GM21360 (cell line): ENCODE results near the gene PIGB.
A peak's percentile ranks its signal among the peaks of the same experiment; 100 is the strongest.
"Not testable (repeated sequence)": the region's sequence is repeated elsewhere in the genome, so short reads cannot be mapped to it uniquely, and the experiment has no call there.

ENCODE experiments used
- ATAC-seq: cut with Tn5 transposase; IDR thresholded peaks from one replicate; pipeline ENCODE4 v1.9.1; 2021; ENCODE audit warnings: mild to moderate bottlenecking, moderate library complexity; ENCODE audit not compliant: unreplicated experiment

PIGB gene

GRCh38 chr15:55297315-55297714 is 21.7 kb upstream of the PIGB start:
- ATAC-seq = no peak

- ATAC-seq = not testable (repeated sequence)
These were observed 16.2 kb upstream of the PIGB start for GRCh38 chr15:55302801-55303200.

- ATAC-seq = peak; percentile 53
These were observed 665 bp downstream of the PIGB start for GRCh38 chr15:55319537-55320237.

- no peak for ATAC-seq
These were observed 1.2 kb downstream of the PIGB start for GRCh38 chr15:55320238-55320550.

- ATAC-seq = no peak
These were observed 1.9 kb downstream of the PIGB start for GRCh38 chr15:55320963-55321362.

- no peak for ATAC-seq
These were observed 3.4 kb downstream of the PIGB start for GRCh38 chr15:55322467-55322866.

GRCh38 chr15:55327387-55327786 is 8.4 kb downstream of the PIGB start:
- no peak for ATAC-seq

- ATAC-seq = no peak
These were observed 15.3 kb downstream of the PIGB start for GRCh38 chr15:55334371-55334770.

- no peak for ATAC-seq
These were observed 16.0 kb downstream of the PIGB start for GRCh38 chr15:55334997-55335396.

- ATAC-seq = no peak
These were observed 18.1 kb downstream of the PIGB start for GRCh38 chr15:55337160-55337559.

- no peak for ATAC-seq
These were observed 24.1 kb downstream of the PIGB start for GRCh38 chr15:55343168-55343567.

- no peak for ATAC-seq
These were observed 25.2 kb downstream of the PIGB start for GRCh38 chr15:55344206-55344605.

GRCh38 chr15:55348281-55348778 is 29.3 kb downstream of the PIGB start:
- no peak for ATAC-seq

- no peak for ATAC-seq
These were observed 30.3 kb downstream of the PIGB start for GRCh38 chr15:55349282-55349681.

GRCh38 chr15:55353025-55353424 is 34.0 kb downstream of the PIGB start:
- no peak for ATAC-seq

GRCh38 chr15:55356985-55357585 is 38.1 kb downstream of the PIGB start:
- ATAC-seq = no peak

GRCh38 chr15:55357774-55358173 is 38.8 kb downstream of the PIGB start:
- ATAC-seq = no peak

- no peak for ATAC-seq
These were observed 39.4 kb downstream of the PIGB start for GRCh38 chr15:55358471-55358870.

- no peak for ATAC-seq
These were observed 41.2 kb downstream of the PIGB start for GRCh38 chr15:55360256-55360655.

GRCh38 chr15:55361048-55361447 is 42.0 kb downstream of the PIGB start:
- ATAC-seq = no peak

- no peak for ATAC-seq
These were observed 43.6 kb downstream of the PIGB start for GRCh38 chr15:55362641-55363040.

- no peak for ATAC-seq
These were observed 48.0 kb downstream of the PIGB start for GRCh38 chr15:55366981-55367380.
